Stimulated activated naive CD8-positive, alpha-beta T cell treated with anti-CD3 and anti-CD28 coated beads, Interleukin-15, Interleukin-2, amounts not matched to agents 100 ng/mL and 50 ng/mL, for 24 hours (primary cell): ENCODE data around the gene STK35.

Source experiments
- H3K27ac Mint-ChIP-seq: one replicate; pipeline ENCODE4 v1.8.0; 2021; ENCODE audit warnings: mild to moderate bottlenecking, mixed read lengths
- H3K27me3 Mint-ChIP-seq: one replicate; pipeline ENCODE4 v1.8.0; 2021; ENCODE audit warnings: mixed read lengths
- H3K36me3 Mint-ChIP-seq: one replicate; pipeline ENCODE4 v1.8.0; 2021; ENCODE audit warnings: low read depth, mixed read lengths
- H3K4me1 Mint-ChIP-seq: one replicate; pipeline ENCODE4 v1.8.0; 2021; ENCODE audit warnings: low read depth, mixed read lengths
- H3K4me3 Mint-ChIP-seq: one replicate; pipeline ENCODE4 v1.8.0; 2021; ENCODE audit warnings: mild to moderate bottlenecking, mixed read lengths
- H3K9me3 Mint-ChIP-seq: one replicate; pipeline ENCODE4 v1.8.0; 2021; ENCODE audit warnings: mixed read lengths

The STK35 gene

DNA sequence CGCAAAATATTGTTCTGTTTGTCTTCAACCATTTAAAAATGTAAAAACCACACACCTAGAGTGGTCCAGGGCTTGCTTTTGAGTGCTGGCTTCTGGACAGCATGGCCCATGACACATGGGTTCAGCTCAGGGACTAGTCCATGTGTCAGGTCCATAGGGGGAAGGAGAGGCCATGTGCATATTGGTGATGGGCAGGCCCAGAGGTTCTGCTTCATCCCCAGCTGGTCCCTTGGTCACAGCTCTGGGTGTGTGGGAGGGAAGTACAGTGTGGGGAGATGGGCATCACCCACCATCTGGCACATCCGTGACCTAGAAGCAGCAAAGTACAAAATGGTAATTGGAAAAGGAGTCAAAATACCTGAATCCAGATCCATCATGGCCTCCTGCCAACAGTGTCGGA lies 50.7 kb downstream of the STK35 start:
- H3K4me1 Mint-ChIP-seq = no peaks in the 10 kb centered on the region
- no peaks in the 10 kb centered on the region for H3K27me3 Mint-ChIP-seq
- peaks cover 7% of the 10 kb centered on the region for H3K36me3 Mint-ChIP-seq
- H3K4me3 Mint-ChIP-seq = no peak overlapping the region
- no peaks in the 10 kb centered on the region for H3K9me3 Mint-ChIP-seq
- no peak overlapping the region for H3K27ac Mint-ChIP-seq

DNA sequence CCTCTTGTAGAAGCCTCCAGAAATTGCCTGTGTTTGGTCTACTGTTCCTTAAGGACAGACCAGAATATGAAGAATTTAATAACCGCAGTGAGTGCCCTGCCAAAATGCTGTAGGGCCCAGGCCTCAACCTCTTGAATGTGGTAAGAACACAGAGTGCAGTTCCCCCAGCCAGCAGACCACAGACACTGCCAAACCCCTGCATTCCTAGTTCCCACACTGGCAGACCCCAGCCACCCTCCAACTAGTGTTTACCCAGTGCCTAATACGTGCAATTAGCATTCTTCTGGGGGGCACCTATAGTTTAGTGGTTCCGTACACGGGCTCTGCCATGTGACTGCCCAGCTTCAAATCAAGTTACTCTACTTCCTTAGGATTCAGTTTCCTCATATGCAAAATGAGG lies 51.7 kb downstream of the STK35 start:
- Mint-ChIP-seq H3K4me1 (no peaks in the 10 kb centered on the region), H3K4me3 (no peak overlapping the region), H3K27ac (no peak overlapping the region), H3K9me3 (no peaks in the 10 kb centered on the region), H3K36me3 (peaks cover 3% of the 10 kb centered on the region), H3K27me3 (no peaks in the 10 kb centered on the region)

DNA sequence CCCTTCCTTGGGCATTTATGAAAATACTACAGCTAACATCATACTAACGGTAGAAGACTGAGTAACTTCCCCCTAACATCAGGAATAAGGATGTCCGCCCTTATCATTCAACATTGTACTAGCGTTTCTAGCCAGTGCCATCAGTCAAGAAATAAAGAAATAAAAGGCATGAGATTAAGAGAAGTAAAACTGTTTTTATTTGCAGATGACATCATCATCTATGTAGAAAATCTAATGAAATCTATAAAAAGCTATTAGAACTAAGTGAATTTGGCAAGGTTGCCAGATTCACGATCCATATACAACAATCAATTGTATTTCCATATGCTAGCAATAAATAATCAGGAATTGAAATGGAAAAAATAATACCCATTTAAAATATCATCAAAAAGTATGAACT lies 54.6 kb downstream of the STK35 start:
- no peak overlapping the region for H3K27ac Mint-ChIP-seq
- H3K4me3 Mint-ChIP-seq = no peak overlapping the region
- no peaks in the 10 kb centered on the region for H3K36me3 Mint-ChIP-seq
- no peaks in the 10 kb centered on the region for H3K9me3 Mint-ChIP-seq
- H3K4me1 Mint-ChIP-seq = no peaks in the 10 kb centered on the region
- no peaks in the 10 kb centered on the region for H3K27me3 Mint-ChIP-seq

DNA sequence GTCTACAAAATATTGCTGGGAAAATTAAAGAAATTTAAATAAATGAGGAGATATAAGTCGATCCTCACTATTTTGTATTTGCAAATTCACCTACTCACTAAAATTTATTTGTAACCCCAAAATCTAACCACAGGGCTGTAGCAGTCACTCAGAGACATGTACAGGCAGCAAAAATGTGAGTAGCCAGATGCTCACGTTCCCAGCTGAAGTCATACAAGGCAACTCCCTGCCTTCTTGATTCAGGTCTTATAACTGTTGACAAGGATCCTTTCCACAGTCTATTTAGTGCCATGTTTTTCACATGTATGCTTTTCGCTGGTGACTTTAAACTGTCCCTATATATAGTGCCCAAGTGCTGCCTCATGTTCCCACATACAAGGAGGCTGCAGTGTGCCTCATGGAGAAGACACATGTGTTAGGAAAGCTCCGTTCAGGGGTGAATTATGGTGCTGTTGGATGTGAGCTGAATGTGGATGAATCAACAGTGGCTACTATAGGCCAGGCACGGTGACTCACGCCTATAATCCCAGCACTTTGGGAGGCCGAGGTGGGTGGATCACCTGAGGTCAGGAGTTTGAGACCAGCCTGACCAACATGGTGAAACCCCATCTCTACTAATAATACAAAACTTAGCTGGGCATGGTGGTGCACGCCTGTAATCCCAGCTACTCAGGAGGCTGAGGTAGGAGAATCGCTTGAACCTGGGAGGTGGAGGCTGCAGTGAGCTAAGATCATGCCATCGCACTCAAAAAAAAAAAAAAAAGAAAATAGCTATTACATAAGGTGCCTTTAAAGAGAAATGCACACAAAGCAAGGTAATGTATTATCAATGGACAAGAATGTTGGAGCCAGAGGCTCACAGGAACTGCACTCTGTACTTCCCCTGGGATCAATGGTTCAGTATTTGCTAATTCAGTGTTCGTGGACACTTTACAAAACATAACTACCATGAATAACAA lies 55.3 kb downstream of the STK35 start:
- Mint-ChIP-seq H3K36me3 (no peaks in the 10 kb centered on the region), H3K27me3 (no peaks in the 10 kb centered on the region), H3K4me1 (no peaks in the 10 kb centered on the region)

DNA sequence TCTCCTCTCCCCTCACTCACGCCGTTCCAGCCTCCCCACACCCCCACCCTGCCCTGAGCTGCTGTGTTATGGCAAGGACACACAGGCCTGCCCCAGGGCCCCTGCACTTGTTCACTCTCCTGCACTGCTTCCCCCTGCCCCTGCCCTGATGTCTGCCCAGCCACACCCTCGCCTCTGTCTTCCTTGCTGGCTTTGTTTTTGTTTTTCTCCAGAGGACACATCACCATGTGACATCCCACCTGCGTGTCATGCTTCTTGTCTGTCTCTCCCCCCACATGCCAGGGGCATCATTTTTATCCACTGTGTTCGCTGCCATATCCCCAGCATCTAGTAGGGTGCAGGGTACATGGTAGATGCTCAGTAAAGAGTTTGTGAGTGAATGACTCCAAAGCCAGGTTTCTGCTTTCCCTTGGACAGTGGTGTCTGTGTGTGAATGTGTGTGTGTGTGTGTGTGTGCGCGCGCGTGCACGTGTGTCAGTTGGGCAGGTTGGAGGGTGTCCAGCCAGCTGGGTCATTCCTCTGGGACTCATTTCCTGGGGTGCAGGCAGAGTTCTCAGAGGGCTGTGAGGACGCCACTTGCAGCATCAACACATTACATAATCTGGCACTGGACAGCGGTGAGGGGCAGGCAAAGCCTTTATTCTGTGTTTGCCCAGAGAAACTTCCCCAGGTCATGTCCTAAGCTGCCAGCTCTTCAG lies 60.6 kb downstream of the STK35 start:
- Mint-ChIP-seq H3K27me3 (peaks cover 3% of the 10 kb centered on the region), H3K9me3 (no peaks in the 10 kb centered on the region), H3K27ac (no peak overlapping the region), H3K4me1 (no peaks in the 10 kb centered on the region), H3K4me3 (no peak overlapping the region), H3K36me3 (no peaks in the 10 kb centered on the region)

More for the DNA sequence above, 55.3 kb downstream of the STK35 start:
- Mint-ChIP-seq H3K27ac (no peak overlapping the region), H3K9me3 (no peaks in the 10 kb centered on the region), H3K4me3 (no peak overlapping the region)

DNA sequence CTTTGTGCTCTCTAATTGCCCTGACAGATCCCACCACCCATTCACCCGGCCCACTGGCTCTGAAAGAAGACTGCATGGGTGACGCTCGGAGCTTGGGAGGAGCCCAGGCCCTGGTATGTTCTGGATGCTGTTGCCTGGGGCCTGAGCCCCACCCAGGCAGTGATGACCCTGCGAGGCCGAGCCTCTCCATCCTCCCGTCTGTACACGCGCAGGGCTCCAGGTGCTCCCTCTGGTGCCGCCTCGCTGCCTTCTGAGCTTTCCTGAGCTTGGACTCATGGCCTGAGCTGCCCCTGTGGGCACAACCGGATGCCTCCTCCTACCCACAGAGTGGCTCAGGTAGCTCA lies 61.2 kb downstream of the STK35 start:
- Mint-ChIP-seq H3K36me3 (no peaks in the 10 kb centered on the region), H3K27me3 (peaks cover 3% of the 10 kb centered on the region), H3K9me3 (no peaks in the 10 kb centered on the region), H3K27ac (no peak overlapping the region), H3K4me3 (no peak overlapping the region), H3K4me1 (no peaks in the 10 kb centered on the region)

DNA sequence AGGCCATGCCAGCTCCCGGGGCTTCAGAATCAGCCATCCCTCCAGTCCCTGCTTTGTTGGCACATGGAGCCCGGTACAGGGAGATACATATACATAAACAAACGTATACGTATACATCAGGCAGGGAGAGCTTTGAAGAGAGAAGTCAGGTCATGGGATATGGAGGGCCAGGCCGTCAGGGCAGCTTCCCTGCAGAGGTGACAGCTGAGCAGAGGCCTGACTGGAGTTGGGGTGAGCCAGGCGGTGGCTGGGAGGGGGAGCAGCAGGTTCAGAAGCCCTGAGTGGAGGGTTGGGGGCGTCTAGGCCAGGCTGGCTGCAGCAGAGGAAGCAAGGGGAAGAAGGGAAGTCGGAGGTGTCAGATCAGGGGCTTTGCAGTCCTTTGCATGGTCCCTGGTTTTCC lies 61.7 kb downstream of the STK35 start:
- H3K4me3 Mint-ChIP-seq = no peak overlapping the region
- H3K9me3 Mint-ChIP-seq = no peaks in the 10 kb centered on the region
- H3K27ac Mint-ChIP-seq = no peak overlapping the region
- peaks cover 3% of the 10 kb centered on the region for H3K27me3 Mint-ChIP-seq
- H3K36me3 Mint-ChIP-seq = no peaks in the 10 kb centered on the region
- no peaks in the 10 kb centered on the region for H3K4me1 Mint-ChIP-seq

DNA sequence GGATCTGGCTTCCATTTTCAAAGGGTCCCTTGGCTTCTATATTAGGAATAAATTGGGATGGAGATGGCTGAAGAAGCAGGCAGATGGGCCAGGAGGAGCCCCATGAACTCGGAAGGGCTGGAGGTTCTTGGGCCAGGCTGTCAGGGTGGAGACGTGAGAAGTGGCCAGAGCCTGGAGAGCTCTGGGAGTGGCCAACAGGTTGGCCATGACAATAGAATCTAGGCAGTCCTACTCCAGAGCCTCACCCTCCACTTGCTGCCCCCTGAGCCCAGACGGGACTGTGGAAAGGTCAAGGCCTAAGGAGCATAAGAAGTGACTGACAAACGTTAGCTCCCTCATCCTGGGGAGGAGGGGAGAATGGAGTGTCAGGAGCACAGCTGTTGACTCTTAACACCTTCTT lies 62.1 kb downstream of the STK35 start:
- no peaks in the 10 kb centered on the region for H3K36me3 Mint-ChIP-seq
- H3K4me1 Mint-ChIP-seq = no peaks in the 10 kb centered on the region
- H3K27me3 Mint-ChIP-seq = peaks cover 3% of the 10 kb centered on the region
- no peaks in the 10 kb centered on the region for H3K9me3 Mint-ChIP-seq
- H3K27ac Mint-ChIP-seq = no peak overlapping the region
- H3K4me3 Mint-ChIP-seq = no peak overlapping the region

DNA sequence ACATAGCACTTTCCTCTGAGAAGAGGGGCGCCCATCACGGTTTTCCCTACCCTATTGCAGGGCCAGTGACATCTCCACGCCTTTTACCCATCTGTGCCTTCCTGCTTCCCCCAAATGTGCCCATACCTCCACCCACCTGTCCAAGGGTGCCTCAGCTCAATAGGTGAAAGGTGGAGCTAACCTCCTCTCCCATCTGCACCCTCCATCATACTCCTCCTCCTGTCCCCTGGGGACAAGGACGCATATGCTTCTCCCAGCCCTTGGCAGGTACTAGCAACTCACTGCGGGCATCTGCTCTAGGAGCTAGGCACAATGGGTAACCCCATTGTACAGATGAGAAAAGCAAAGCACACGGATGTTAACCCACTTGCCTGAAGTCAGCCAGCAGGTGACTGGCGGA lies 62.8 kb downstream of the STK35 start:
- H3K27me3 Mint-ChIP-seq = peaks cover 3% of the 10 kb centered on the region
- no peaks in the 10 kb centered on the region for H3K9me3 Mint-ChIP-seq
- H3K36me3 Mint-ChIP-seq = no peaks in the 10 kb centered on the region
- no peaks in the 10 kb centered on the region for H3K4me1 Mint-ChIP-seq
- no peak overlapping the region for H3K27ac Mint-ChIP-seq
- no peak overlapping the region for H3K4me3 Mint-ChIP-seq

DNA sequence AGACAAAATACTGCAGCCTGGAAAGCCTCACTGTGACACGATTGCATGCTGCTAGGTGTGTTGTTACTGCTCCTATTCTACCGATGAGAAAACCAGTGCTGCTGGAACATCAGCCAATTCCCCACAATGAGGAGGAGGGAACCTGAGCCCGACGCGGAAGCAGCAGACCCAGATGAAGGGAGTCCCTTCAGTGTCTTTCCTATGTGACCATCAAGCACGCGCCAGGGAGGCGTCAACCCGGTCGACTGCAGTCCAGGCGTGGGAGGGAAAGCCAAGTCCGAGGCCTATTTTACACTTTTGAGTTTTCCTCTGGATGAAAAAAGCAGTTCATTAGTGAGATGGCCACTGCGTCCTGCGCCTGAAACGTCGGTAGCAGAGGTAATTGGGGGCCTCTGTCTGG lies 63.3 kb downstream of the STK35 start:
- H3K36me3 Mint-ChIP-seq = no peaks in the 10 kb centered on the region
- no peak overlapping the region for H3K4me3 Mint-ChIP-seq
- peaks cover 3% of the 10 kb centered on the region for H3K27me3 Mint-ChIP-seq
- H3K9me3 Mint-ChIP-seq = no peaks in the 10 kb centered on the region
- no peaks in the 10 kb centered on the region for H3K4me1 Mint-ChIP-seq
- H3K27ac Mint-ChIP-seq = no peak overlapping the region

DNA sequence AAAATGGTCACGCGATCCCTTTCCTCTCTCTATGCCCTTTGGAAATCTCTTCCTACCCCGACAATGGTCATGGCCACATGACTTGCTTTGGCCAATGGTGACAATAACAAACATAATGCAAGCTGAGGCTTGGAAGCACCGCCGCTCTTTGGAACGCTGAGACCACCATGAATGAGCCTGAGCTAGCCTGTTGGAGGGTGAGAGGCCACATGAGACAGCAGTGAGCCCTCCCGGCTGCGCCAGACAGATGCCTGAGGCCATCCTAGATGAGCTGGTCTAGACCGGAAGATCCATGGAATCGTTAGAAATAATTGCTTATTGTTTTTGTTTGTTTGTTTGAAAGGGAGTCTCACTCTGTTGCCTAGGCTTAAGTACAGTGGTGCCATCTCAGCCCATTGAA lies 64.2 kb downstream of the STK35 start:
- no peaks in the 10 kb centered on the region for H3K9me3 Mint-ChIP-seq

DNA sequence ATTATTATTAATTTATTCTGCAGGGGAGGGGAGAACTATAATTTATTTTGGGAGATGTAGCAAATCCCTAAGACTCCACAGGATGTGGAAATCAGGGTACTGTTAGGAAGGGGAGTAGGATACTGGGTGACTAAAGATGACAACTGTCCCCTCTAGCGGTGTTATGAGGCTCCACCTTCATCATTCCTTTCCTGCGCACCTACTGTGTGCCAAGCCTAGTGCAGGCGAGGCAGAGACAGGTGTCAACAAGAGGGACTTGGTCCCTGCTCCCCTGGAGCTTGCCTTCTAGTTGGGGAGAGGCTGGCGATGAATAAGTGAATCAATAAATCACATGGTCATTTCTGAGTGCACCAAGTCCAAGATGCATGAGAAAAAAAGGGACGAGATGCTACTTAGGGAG lies 65.5 kb downstream of the STK35 start:
- H3K4me3 Mint-ChIP-seq = no peak overlapping the region
- no peaks in the 10 kb centered on the region for H3K36me3 Mint-ChIP-seq
- no peaks in the 10 kb centered on the region for H3K4me1 Mint-ChIP-seq
- peaks cover 11% of the 10 kb centered on the region for H3K27me3 Mint-ChIP-seq
- no peaks in the 10 kb centered on the region for H3K9me3 Mint-ChIP-seq
- no peak overlapping the region for H3K27ac Mint-ChIP-seq

More for the DNA sequence above, 64.2 kb downstream of the STK35 start:
- Mint-ChIP-seq H3K4me1 (no peaks in the 10 kb centered on the region), H3K36me3 (no peaks in the 10 kb centered on the region), H3K4me3 (no peak overlapping the region), H3K27me3 (peaks cover 3% of the 10 kb centered on the region), H3K27ac (no peak overlapping the region)

DNA sequence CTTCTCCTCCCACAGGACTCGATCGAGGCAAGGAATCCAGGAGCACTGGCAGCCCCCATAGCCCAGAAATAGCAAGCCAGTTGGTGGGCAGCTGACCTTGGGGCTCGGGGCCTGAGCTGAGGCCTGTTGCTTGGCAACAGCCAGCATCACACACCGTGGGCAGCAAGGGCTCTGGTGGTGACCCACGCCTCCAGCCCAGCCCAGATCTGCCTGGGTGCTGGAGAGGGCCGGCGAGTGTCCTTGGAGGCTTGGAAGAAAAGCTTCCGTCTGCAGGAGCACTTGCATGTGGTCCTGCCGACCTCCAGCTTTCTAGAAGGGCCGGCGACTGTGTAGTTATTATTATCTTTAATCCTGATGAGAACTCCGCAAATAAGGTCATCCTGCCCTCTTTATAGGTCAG lies 67.3 kb downstream of the STK35 start:
- Mint-ChIP-seq H3K9me3 (no peaks in the 10 kb centered on the region), H3K4me3 (no peak overlapping the region), H3K36me3 (no peaks in the 10 kb centered on the region), H3K27ac (no peak overlapping the region), H3K27me3 (peaks cover 16% of the 10 kb centered on the region), H3K4me1 (no peaks in the 10 kb centered on the region)

DNA sequence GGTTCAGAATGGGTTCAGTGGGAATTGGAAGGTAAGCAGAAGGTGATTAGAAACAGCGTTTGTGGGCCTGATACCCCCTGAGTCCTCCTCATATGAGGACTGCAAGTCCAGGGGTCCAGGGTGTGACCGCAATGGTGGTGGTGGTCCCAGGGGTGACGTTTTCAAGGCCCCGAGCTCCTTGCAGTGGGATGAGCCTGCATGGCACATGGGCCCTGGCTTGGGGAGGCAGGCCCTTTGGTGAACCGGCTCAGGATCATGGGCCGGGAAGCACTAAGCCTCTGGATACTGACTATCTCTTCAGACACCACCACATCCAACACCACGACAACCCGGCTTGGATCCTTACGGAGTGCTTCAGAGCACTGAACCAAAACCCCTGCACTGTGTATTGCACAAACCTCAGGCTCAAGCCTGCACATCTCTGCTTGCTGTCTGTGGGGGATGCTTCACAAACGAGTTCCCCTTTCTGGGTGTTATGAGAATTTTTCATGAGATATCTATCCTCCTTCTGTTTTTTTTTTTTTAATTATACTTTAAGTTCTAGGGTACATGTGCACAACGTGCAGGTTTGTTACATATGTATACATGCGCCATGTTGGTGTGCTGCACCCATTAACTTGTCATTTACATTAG lies 67.9 kb downstream of the STK35 start:
- H3K36me3 Mint-ChIP-seq = no peaks in the 10 kb centered on the region
- no peaks in the 10 kb centered on the region for H3K9me3 Mint-ChIP-seq
- H3K4me3 Mint-ChIP-seq = no peak overlapping the region
- no peaks in the 10 kb centered on the region for H3K4me1 Mint-ChIP-seq
- peaks cover 16% of the 10 kb centered on the region for H3K27me3 Mint-ChIP-seq
- no peak overlapping the region for H3K27ac Mint-ChIP-seq

DNA sequence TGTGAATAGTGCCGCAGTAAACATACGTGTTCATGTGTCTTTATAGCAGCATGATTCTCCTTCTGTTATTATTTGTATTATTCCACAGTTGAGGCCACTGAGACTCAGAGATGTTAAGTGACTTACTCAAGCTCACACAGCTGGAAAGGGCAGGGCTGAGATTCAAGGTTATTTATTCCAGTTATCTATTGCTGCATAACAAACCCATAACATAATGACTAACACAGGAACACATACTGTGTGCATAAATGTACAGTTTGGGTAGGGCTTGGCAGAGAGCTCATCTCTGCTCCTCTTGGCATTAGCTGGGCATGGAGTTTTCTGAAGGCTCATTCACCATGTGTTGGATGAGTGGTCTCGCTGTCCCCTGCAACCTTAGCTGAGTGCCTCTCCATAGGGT lies 68.8 kb downstream of the STK35 start:
- Mint-ChIP-seq H3K27ac (no peak overlapping the region), H3K4me3 (no peak overlapping the region), H3K9me3 (no peaks in the 10 kb centered on the region), H3K27me3 (peaks cover 16% of the 10 kb centered on the region), H3K4me1 (no peaks in the 10 kb centered on the region), H3K36me3 (no peaks in the 10 kb centered on the region)
